GM12891 (cell line): ENCODE results near the gene EVI5L.
"Not testable (repeated sequence)": the region's sequence is repeated elsewhere in the genome, so short reads cannot be mapped to it uniquely, and the experiment has no call there.

Experiments
- DNase-seq: peaks from one replicate; pipeline ENCODE4 v3.0.0; 2011; ENCODE audit warnings: low spot score; ENCODE audit not compliant: insufficient read length
- FAIRE-seq: peaks from 2 replicates; lab custom pipeline; 2011; peaks lifted over from hg19 to GRCh38; lab: Jason Lieb, UNC
- PAX5 ChIP-seq: IDR thresholded peaks from 2 replicates; pipeline ENCODE4 v1.6.1; 2011; ENCODE audit warnings: low read length, moderate library complexity, mild to moderate bottlenecking; ENCODE audit not compliant: insufficient read depth, severe bottlenecking
- POLR2A ChIP-seq: IDR thresholded peaks from 2 replicates; pipeline ENCODE4 v1.6.1; 2011; ENCODE audit warnings: low read depth, low read length, control low read depth
- POLR2AphosphoS5 ChIP-seq: IDR thresholded peaks from 2 replicates; pipeline ENCODE4 v1.6.1; 2011; ENCODE audit warnings: low read depth, low read length, control low read depth
- POU2F2 ChIP-seq: IDR thresholded peaks from 2 replicates; pipeline ENCODE4 v1.6.1; 2011; ENCODE audit warnings: low read depth, mild to moderate bottlenecking, control low read depth, low read length, moderate library complexity
- SPI1 ChIP-seq: IDR thresholded peaks from 2 replicates; pipeline ENCODE4 v1.6.1; 2011; ENCODE audit warnings: low read depth, low read length, control low read depth
- TAF1 ChIP-seq: IDR thresholded peaks from 2 replicates; pipeline ENCODE4 v1.6.1; 2011; ENCODE audit warnings: low read depth, low read length, control low read depth

EVI5L gene

GRCh38 chr19:7881910-7882309 is 51.9 kb downstream of the EVI5L start:
- FAIRE-seq (no peak), DNase-seq (no peak)
- TF ChIP-seq PAX5 (no peak), POLR2AphosphoS5 (no peak), POLR2A (no peak), POU2F2 (no peak), TAF1 (no peak), SPI1 (no peak)

- TF ChIP-seq POLR2AphosphoS5 = no peak
- TF ChIP-seq POLR2A = no peak
- TF ChIP-seq POU2F2 = no peak
- no peak for TF ChIP-seq SPI1
- no peak for TF ChIP-seq PAX5
- no peak for TF ChIP-seq TAF1
- FAIRE-seq (no peak), DNase-seq (no peak)
Measured at GRCh38 chr19:7883105-7883504, 53.1 kb downstream of the EVI5L start.

- DNase-seq (no peak), FAIRE-seq (no peak)
- TF ChIP-seq SPI1 (no peak), POU2F2 (no peak), POLR2AphosphoS5 (no peak), POLR2A (no peak), PAX5 (no peak), TAF1 (no peak)
Measured at GRCh38 chr19:7883796-7884570, 54.0 kb downstream of the EVI5L start.

GRCh38 chr19:7885818-7886217 is 55.8 kb downstream of the EVI5L start:
- FAIRE-seq (no peak), DNase-seq (no peak)
- no peak for TF ChIP-seq POU2F2
- no peak for TF ChIP-seq SPI1
- TF ChIP-seq POLR2A = no peak
- no peak for TF ChIP-seq POLR2AphosphoS5
- no peak for TF ChIP-seq PAX5
- no peak for TF ChIP-seq TAF1

- FAIRE-seq = no peak
- TF ChIP-seq SPI1 = peak; percentile 85
- no peak for TF ChIP-seq TAF1
- DNase-seq = no peak
Measured at GRCh38 chr19:7887408-7888144, 57.6 kb downstream of the EVI5L start.

- TF ChIP-seq POLR2A (no peak), PAX5 (no peak), POU2F2 (no peak), POLR2AphosphoS5 (no peak), TAF1 (no peak), SPI1 (no peak)
- FAIRE-seq (no peak), DNase-seq (no peak)
Measured at GRCh38 chr19:7888145-7888825, 58.3 kb downstream of the EVI5L start, which contains the start of gene LRRC8E. Gene LRRC8E, plus strand, starts transcription at chr19:7888510. Its CDS starts 7,094 bp downstream, at chr19:7895604.

- FAIRE-seq (no peak), DNase-seq (no peak)
- TF ChIP-seq SPI1 (no peak), PAX5 (no peak), TAF1 (no peak), POLR2AphosphoS5 (no peak), POU2F2 (no peak), POLR2A (no peak)
Measured at GRCh38 chr19:7888826-7889217, 58.8 kb downstream of the EVI5L start.

- FAIRE-seq, DNase-seq: not testable (repeated sequence)
Measured at GRCh38 chr19:7893362-7894101, 63.5 kb downstream of the EVI5L start.

- FAIRE-seq = no peak
- TF ChIP-seq SPI1 = no peak
- TF ChIP-seq POLR2AphosphoS5 = no peak
- TF ChIP-seq POU2F2 = no peak
- TF ChIP-seq POLR2A = no peak
- TF ChIP-seq PAX5 = no peak
- TF ChIP-seq TAF1 = no peak
- DNase-seq = no peak
Measured at GRCh38 chr19:7894612-7895309, 64.7 kb downstream of the EVI5L start.

- FAIRE-seq (no peak), DNase-seq (no peak)
- TF ChIP-seq POLR2AphosphoS5 (no peak), TAF1 (no peak), PAX5 (no peak), POU2F2 (no peak), SPI1 (no peak), POLR2A (no peak)
Measured at GRCh38 chr19:7895565-7895964, 65.5 kb downstream of the EVI5L start.
